Measurements from ENCODE around the gene FGB.

Gene FGB

GRCh38 chr4:154562697-154563254 is at the start of gene FGB:
FGB (plus strand) TSS chr4:154563011; CDS start chr4:154563019, 8 bp downstream.
- DNase-seq (ENCODE audit: insufficient read length, low spot score) (no peak), FAIRE-seq (no peak)
- no peak for TF ChIP-seq POLR2A (IDR thresholded peaks at IDR 0.05; ENCODE audit: low read depth, low read length)

- FAIRE-seq (no peak), DNase-seq (ENCODE audit: insufficient read length, low spot score) (no peak)
- no peak for TF ChIP-seq POLR2A (IDR thresholded peaks at IDR 0.05; ENCODE audit: low read depth, low read length)
Observed at GRCh38 chr4:154516318-154517029, 46.3 kb upstream of the FGB start.

- no peak for FAIRE-seq
- TF ChIP-seq POLR2A (IDR thresholded peaks at IDR 0.05; ENCODE audit: low read depth, low read length), result no peak
- DNase-seq (ENCODE audit: insufficient read length, low spot score), result no peak
Observed at GRCh38 chr4:154517591-154517990, 45.2 kb upstream of the FGB start.

GRCh38 chr4:154519214-154519613 is 43.6 kb upstream of the FGB start:
- FAIRE-seq (no peak), DNase-seq (ENCODE audit: insufficient read length, low spot score) (no peak)
- no peak for TF ChIP-seq POLR2A (IDR thresholded peaks at IDR 0.05; ENCODE audit: low read depth, low read length)

- FAIRE-seq (no peak), DNase-seq (ENCODE audit: insufficient read length, low spot score) (no peak)
- TF ChIP-seq POLR2A (IDR thresholded peaks at IDR 0.05; ENCODE audit: low read depth, low read length), result no peak
Observed at GRCh38 chr4:154521607-154522006, 41.2 kb upstream of the FGB start.

- no peak for TF ChIP-seq POLR2A (IDR thresholded peaks at IDR 0.05; ENCODE audit: low read depth, low read length)
- DNase-seq (ENCODE audit: insufficient read length, low spot score), result no peak
- FAIRE-seq, result no peak
Observed at GRCh38 chr4:154526151-154526550, 36.7 kb upstream of the FGB start.

- TF ChIP-seq POLR2A (IDR thresholded peaks at IDR 0.05; ENCODE audit: low read depth, low read length), result no peak
- no peak for DNase-seq (ENCODE audit: insufficient read length, low spot score)
- no peak for FAIRE-seq
Observed at GRCh38 chr4:154527308-154527707, 35.5 kb upstream of the FGB start.

GRCh38 chr4:154528869-154529268 is 33.9 kb upstream of the FGB start:
- TF ChIP-seq POLR2A (IDR thresholded peaks at IDR 0.05; ENCODE audit: low read depth, low read length), result no peak
- FAIRE-seq, result no peak
- no peak for DNase-seq (ENCODE audit: insufficient read length, low spot score)

- FAIRE-seq (no peak), DNase-seq (ENCODE audit: insufficient read length, low spot score) (no peak)
- no peak for TF ChIP-seq POLR2A (IDR thresholded peaks at IDR 0.05; ENCODE audit: low read depth, low read length)
Observed at GRCh38 chr4:154529728-154530519, 32.9 kb upstream of the FGB start.

- FAIRE-seq, result no peak
- no peak for DNase-seq (ENCODE audit: insufficient read length, low spot score)
- TF ChIP-seq POLR2A (IDR thresholded peaks at IDR 0.05; ENCODE audit: low read depth, low read length), result no peak
Observed at GRCh38 chr4:154534296-154534695, 28.5 kb upstream of the FGB start.

- TF ChIP-seq POLR2A (IDR thresholded peaks at IDR 0.05; ENCODE audit: low read depth, low read length), result no peak
- DNase-seq (ENCODE audit: insufficient read length, low spot score), result no peak
- FAIRE-seq, result no peak
Observed at GRCh38 chr4:154542271-154542879, 20.4 kb upstream of the FGB start.

GRCh38 chr4:154545689-154546088 is 17.1 kb upstream of the FGB start:
- DNase-seq (ENCODE audit: insufficient read length, low spot score) (no peak), FAIRE-seq (no peak)
- no peak for TF ChIP-seq POLR2A (IDR thresholded peaks at IDR 0.05; ENCODE audit: low read depth, low read length)

- TF ChIP-seq POLR2A (IDR thresholded peaks at IDR 0.05; ENCODE audit: low read depth, low read length), result peak; percentile 92
- peak; percentile 45 for DNase-seq (ENCODE audit: insufficient read length, low spot score)
- peak; percentile 81 for FAIRE-seq
Observed at GRCh38 chr4:154549894-154550790, 12.7 kb upstream of the FGB start, which contains the start of gene PLRG1. PLRG1 (minus strand) TSS chr4:154550400; CDS start chr4:154550308, 92 bp downstream.
